Activated naive CD4-positive, alpha-beta T cell treated with anti-CD3 and anti-CD28 coated beads for 36 hours (primary cell): Measurements from ENCODE around the gene LIMS2. TPM values are rescaled to one million over a fixed set of nuclear protein-coding genes. Genes with fewer than 3 reads are reported as not detected.

Experiments
- CTCF ChIA-PET: fragments of 350-600 bp; sonication (Branson Sonifier 250); formaldehyde crosslinking; loops from one replicate; lab custom pipeline; 2021; ENCODE audit warnings: antibody characterized with exemption; lab: Charles Lee
- DNase-seq: peaks from one replicate; pipeline ENCODE4 v3.0.0-alpha.2; 2020
- H3K27ac Mint-ChIP-seq: one replicate; pipeline ENCODE4 v1.8.0; 2021; ENCODE audit warnings: mild to moderate bottlenecking, mixed read lengths
- H3K27me3 Mint-ChIP-seq: one replicate; pipeline ENCODE4 v1.8.0; 2021; ENCODE audit warnings: low read depth, mixed read lengths
- H3K36me3 Mint-ChIP-seq: one replicate; pipeline ENCODE4 v1.8.0; 2021; ENCODE audit warnings: low read depth, mixed read lengths
- H3K4me1 Mint-ChIP-seq: one replicate; pipeline ENCODE4 v1.8.0; 2021; ENCODE audit warnings: low read depth, mixed read lengths
- H3K4me3 Mint-ChIP-seq: one replicate; pipeline ENCODE4 v1.8.0; 2021; ENCODE audit warnings: mild to moderate bottlenecking, moderate library complexity, mixed read lengths
- H3K9me3 Mint-ChIP-seq: one replicate; pipeline ENCODE4 v1.8.0; 2021; ENCODE audit warnings: mixed read lengths
- intact Hi-C: fragments of 100-400 bp; cut with micrococcal nuclease; formaldehyde crosslinking; loops from one replicate; pipeline ENCODE4 v1.15.1; 2023
- total RNA-seq, 2 experiments: library from RNA; stranded (reverse); gene quantifications; one replicate each; pipeline ENCODE4 v1.2.3, GENCODE V29; 2021

The LIMS2 gene
- total RNA-seq, 2 experiments from 2014 or later, result 14.6 to 15.5 TPM

GRCh38 chr2:127659408-127660290 lies 15.7 kb downstream of the LIMS2 start:
- CTCF ChIA-PET, result no interaction called here
- Mint-ChIP-seq H3K4me3 (no peak overlapping the region), H3K36me3 (no peaks in the 10 kb centered on the region), H3K4me1 (no peaks in the 10 kb centered on the region), H3K27ac (no peak overlapping the region), H3K27me3 (peaks cover 20% of the 10 kb centered on the region), H3K9me3 (no peaks in the 10 kb centered on the region)
- no peak for DNase-seq
- intact Hi-C loops, result no loop called here

GRCh38 chr2:127658641-127659407 lies 16.5 kb downstream of the LIMS2 start:
- Mint-ChIP-seq H3K27ac (no peak overlapping the region), H3K36me3 (no peaks in the 10 kb centered on the region), H3K27me3 (peaks cover 18% of the 10 kb centered on the region), H3K9me3 (no peaks in the 10 kb centered on the region), H3K4me1 (no peaks in the 10 kb centered on the region), H3K4me3 (no peak overlapping the region)
- CTCF ChIA-PET, result no interaction called here
- intact Hi-C loops, result no loop called here
- DNase-seq, result no peak

GRCh38 chr2:127658146-127658545 lies 17.2 kb downstream of the LIMS2 start:
- Mint-ChIP-seq H3K4me1 (no peaks in the 10 kb centered on the region), H3K4me3 (no peak overlapping the region), H3K27ac (no peak overlapping the region), H3K27me3 (peaks cover 12% of the 10 kb centered on the region), H3K36me3 (no peaks in the 10 kb centered on the region), H3K9me3 (no peaks in the 10 kb centered on the region)
- no peak for DNase-seq
- CTCF ChIA-PET, result interaction anchor here (1.3 kb wide), 1 partner anchor 67 kb away, joined by 5 read pairs; no protein-coding TSS in a partner anchor
- intact Hi-C loops, result no loop called here

GRCh38 chr2:127657232-127657595 lies 18.1 kb downstream of the LIMS2 start:
- no peak overlapping the region for H3K4me3 Mint-ChIP-seq
- no peak for DNase-seq
- no peaks in the 10 kb centered on the region for H3K36me3 Mint-ChIP-seq
- H3K27me3 Mint-ChIP-seq, result peaks cover 11% of the 10 kb centered on the region
- CTCF ChIA-PET, result interaction anchor here (1.3 kb wide), 1 partner anchor 66 kb away, joined by 5 read pairs; no protein-coding TSS in a partner anchor
- intact Hi-C loops, result no loop called here
- no peaks in the 10 kb centered on the region for H3K9me3 Mint-ChIP-seq
- H3K27ac Mint-ChIP-seq, result no peak overlapping the region
- H3K4me1 Mint-ChIP-seq, result no peaks in the 10 kb centered on the region

- no peak for DNase-seq
- CTCF ChIA-PET, result interaction anchor here (0.8 to 1.3 kb wide), 2 partner anchors 16 to 66 kb away, joined by 5 read pairs; no protein-coding TSS in a partner anchor
- intact Hi-C loops, result no loop called here
- Mint-ChIP-seq H3K4me3 (no peak overlapping the region), H3K36me3 (no peaks in the 10 kb centered on the region), H3K4me1 (no peaks in the 10 kb centered on the region), H3K9me3 (no peaks in the 10 kb centered on the region), H3K27ac (no peak overlapping the region), H3K27me3 (peaks cover 6% of the 10 kb centered on the region)
These were observed 18.6 kb downstream of the LIMS2 start for GRCh38 chr2:127656569-127657231.

GRCh38 chr2:127655209-127656073 lies 19.9 kb downstream of the LIMS2 start:
- Mint-ChIP-seq H3K27ac (no peak overlapping the region), H3K36me3 (no peaks in the 10 kb centered on the region), H3K27me3 (no peaks in the 10 kb centered on the region), H3K4me1 (no peaks in the 10 kb centered on the region), H3K4me3 (no peak overlapping the region), H3K9me3 (no peaks in the 10 kb centered on the region)
- CTCF ChIA-PET, result interaction anchor here (0.7 to 0.8 kb wide), 2 partner anchors 15 to 64 kb away, joined by 4 to 5 read pairs; no protein-coding TSS in a partner anchor
- no peak for DNase-seq
- intact Hi-C loops, result no loop called here

GRCh38 chr2:127654838-127655175 lies 20.5 kb downstream of the LIMS2 start:
- Mint-ChIP-seq H3K36me3 (no peaks in the 10 kb centered on the region), H3K4me3 (no peak overlapping the region), H3K4me1 (no peaks in the 10 kb centered on the region), H3K27ac (no peak overlapping the region), H3K27me3 (no peaks in the 10 kb centered on the region), H3K9me3 (no peaks in the 10 kb centered on the region)
- intact Hi-C loops, result no loop called here
- no peak for DNase-seq
- CTCF ChIA-PET, result interaction anchor here (0.7 kb wide), 1 partner anchor 63 kb away, joined by 4 read pairs; no protein-coding TSS in a partner anchor

- CTCF ChIA-PET, result interaction anchor here (0.5 to 11.0 kb wide), 3 partner anchors 20 to 310 kb away, joined by 3 to 145 read pairs (median 4); no protein-coding TSS in a partner anchor
- no peaks in the 10 kb centered on the region for H3K27me3 Mint-ChIP-seq
- H3K4me3 Mint-ChIP-seq, result no peak overlapping the region
- intact Hi-C loops, result no loop called here
- no peak overlapping the region for H3K27ac Mint-ChIP-seq
- no peaks in the 10 kb centered on the region for H3K36me3 Mint-ChIP-seq
- DNase-seq, result no peak
- no peaks in the 10 kb centered on the region for H3K9me3 Mint-ChIP-seq
- peaks cover 4% of the 10 kb centered on the region for H3K4me1 Mint-ChIP-seq
These were observed 21.1 kb downstream of the LIMS2 start for GRCh38 chr2:127654084-127654837.

- intact Hi-C loops, result no loop called here
- H3K27ac Mint-ChIP-seq, result no peak overlapping the region
- no peaks in the 10 kb centered on the region for H3K27me3 Mint-ChIP-seq
- H3K4me1 Mint-ChIP-seq, result peaks cover 6% of the 10 kb centered on the region
- CTCF ChIA-PET, result interaction anchor here (0.7 to 11.0 kb wide), 3 partner anchors 13 to 60 kb away, joined by 3 to 145 read pairs (median 3); no protein-coding TSS in a partner anchor
- H3K36me3 Mint-ChIP-seq, result no peaks in the 10 kb centered on the region
- no peaks in the 10 kb centered on the region for H3K9me3 Mint-ChIP-seq
- H3K4me3 Mint-ChIP-seq, result no peak overlapping the region
- no peak for DNase-seq
These were observed 21.8 kb downstream of the LIMS2 start for GRCh38 chr2:127653421-127654083.

- peaks cover 9% of the 10 kb centered on the region for H3K4me1 Mint-ChIP-seq
- H3K27ac Mint-ChIP-seq, result no peak overlapping the region
- no peaks in the 10 kb centered on the region for H3K27me3 Mint-ChIP-seq
- no peaks in the 10 kb centered on the region for H3K36me3 Mint-ChIP-seq
- CTCF ChIA-PET, result interaction anchor here (0.6 to 11.0 kb wide), 4 partner anchors 11 to 65 kb away, joined by 3 to 145 read pairs (median 4); no protein-coding TSS in a partner anchor
- intact Hi-C loops, result no loop called here
- H3K4me3 Mint-ChIP-seq, result no peak overlapping the region
- H3K9me3 Mint-ChIP-seq, result no peaks in the 10 kb centered on the region
- no peak for DNase-seq
These were observed 22.5 kb downstream of the LIMS2 start for GRCh38 chr2:127652786-127653357.
